GM12875 (cell line): ENCODE data around the gene FRAS1.

ENCODE experiments used
- H3K4me3 ChIP-seq: one replicate; pipeline ENCODE4 v1.5.1; 2011; ENCODE audit warnings: low read depth, low read length, control low read depth
- CTCF ChIP-seq: IDR thresholded peaks from 2 replicates; pipeline ENCODE4 v1.5.1; 2011; ENCODE audit warnings: low read depth, mild to moderate bottlenecking, control low read depth, inconsistent platforms, low read length, moderate library complexity, borderline replicate concordance; ENCODE audit not compliant: insufficient read depth

FRAS1 gene

GRCh38 chr4:78525559-78525958, 468.4 kb downstream of the FRAS1 start:
- no peak for TF ChIP-seq CTCF
- no peak overlapping the region for H3K4me3 ChIP-seq

GRCh38 chr4:78527103-78527502, 470.0 kb downstream of the FRAS1 start:
- H3K4me3 ChIP-seq: no peak overlapping the region
- no peak for TF ChIP-seq CTCF

GRCh38 chr4:78527555-78527954, 470.4 kb downstream of the FRAS1 start:
- TF ChIP-seq CTCF: no peak

GRCh38 chr4:78528327-78528726, 471.2 kb downstream of the FRAS1 start:
- no peak overlapping the region for H3K4me3 ChIP-seq
- no peak for TF ChIP-seq CTCF

More at GRCh38 chr4:78527555-78527954, 470.4 kb downstream of the FRAS1 start:
- H3K4me3 ChIP-seq: no peak overlapping the region

GRCh38 chr4:78529569-78530209, 472.6 kb downstream of the FRAS1 start:
- no peak for TF ChIP-seq CTCF
- no peak overlapping the region for H3K4me3 ChIP-seq

- H3K4me3 ChIP-seq: no peak overlapping the region
- no peak for TF ChIP-seq CTCF
Observed at GRCh38 chr4:78532046-78532445, 474.9 kb downstream of the FRAS1 start.

- no peak overlapping the region for H3K4me3 ChIP-seq
- TF ChIP-seq CTCF: no peak
Observed at GRCh38 chr4:78533854-78534253, 476.7 kb downstream of the FRAS1 start.
